K562 (cell line): ENCODE results near the gene APOA1. TPM values are rescaled to one million over a fixed set of nuclear protein-coding genes. Genes with fewer than 3 reads are reported as not detected.
A peak's percentile ranks its signal among the peaks of the same experiment; 100 is the strongest.

Source experiments
- ATAC-seq: fragments of 200-7000 bp; cut with Tn5 transposase; 3 replicates; pipeline ENCODE4 v1.9.1; 2020; ENCODE audit warnings: moderate library complexity
- BruUV-seq: library from RNA; stranded (reverse); fragments of 400-500 nt; replicated peaks from 2 replicates; lab custom pipeline; 2021; lab: Mats Ljungman, UMichigan
- CTCF ChIA-PET: fragments of 300-600 bp; formaldehyde crosslinking; extraction: SDS; loops from one replicate; lab custom pipeline; 2021; ENCODE audit warnings: low intra/inter-chr PET ratio; lab: Yijun Ruan, JAX
- POLR2A ChIA-PET: fragments of 300-600, 350-650 bp; sonication (Branson Sonifier 250); formaldehyde crosslinking; extraction: SDS; loops from one replicate; lab custom pipeline; 2021; ENCODE audit warnings: antibody characterized with exemption, inconsistent platforms; lab: Yijun Ruan, JAX
- DNase-seq, 4 experiments: peaks; one replicate each; pipeline versions ENCODE4 v3.0.0 to v3.0.0-alpha.2; 2011 to 2018; ENCODE audit warnings: low spot score in 3 of 4, mixed read lengths in 3 of 4; ENCODE audit errors: extremely low read depth in 1 of 4
- FAIRE-seq: peaks from 2 replicates; lab custom pipeline; 2011; peaks lifted over from hg19 to GRCh38; lab: Jason Lieb, UNC
- H2AFZ ChIP-seq: 2 replicates; pipeline ENCODE4 v1.6.0; 2011; ENCODE audit warnings: low read depth, low read length, control low read depth, inconsistent platforms
- H3K27ac ChIP-seq: fragments of 200-600 bp; 3 replicates; pipeline ENCODE4 v1.8.0; 2011; ENCODE audit warnings: low read depth, mild to moderate bottlenecking, control low read depth, inconsistent platforms, low read length, moderate library complexity, mixed read lengths; ENCODE audit errors: extremely low read depth
- H3K27me3 ChIP-seq, 2 experiments: fragments of 300-600 bp in 1 of 2; 2 replicates in 1 of 2; 3 replicates in 1 of 2; pipeline versions ENCODE4 v1.6.0 to v1.8.0; 2011; ENCODE audit warnings: inconsistent platforms in 2 of 2, low read length in 2 of 2, mild to moderate bottlenecking in 1 of 2, mixed read lengths in 1 of 2, moderate library complexity in 1 of 2; ENCODE audit not compliant: control insufficient read depth in 2 of 2, insufficient read depth in 2 of 2
- H3K36me3 ChIP-seq: fragments of 300-600 bp; 3 replicates; pipeline ENCODE4 v1.8.0; 2011; ENCODE audit warnings: mild to moderate bottlenecking, low read length, inconsistent platforms; ENCODE audit not compliant: control insufficient read depth, insufficient read depth
- H3K4me1 ChIP-seq, 2 experiments: fragments of 200-600 bp in 1 of 2; replicated peaks in 1 of 2; 2 replicates in 1 of 2; 3 replicates in 1 of 2; pipeline versions ENCODE4 v1.5.1 to v1.8.0; 2011; ENCODE audit warnings: inconsistent platforms in 2 of 2, low read length in 2 of 2, mild to moderate bottlenecking in 1 of 2, mixed read lengths in 1 of 2, moderate library complexity in 1 of 2; ENCODE audit not compliant: control insufficient read depth in 2 of 2, insufficient read depth in 2 of 2
- H3K4me2 ChIP-seq: 2 replicates; pipeline ENCODE4 v1.6.1; 2011; ENCODE audit warnings: low read length, control low read depth, inconsistent platforms, mixed read lengths; ENCODE audit not compliant: insufficient read depth
- H3K4me3 ChIP-seq: fragments of 200-600 bp; sonication (generic), shearing (Covaris generic); 2 replicates; pipeline ENCODE4 v1.5.1; 2016; ENCODE audit warnings: control low read depth, inconsistent platforms
- H3K79me2 ChIP-seq: fragments of 200-600 bp; 3 replicates; pipeline ENCODE4 v1.8.0; 2011; ENCODE audit warnings: low read length, inconsistent platforms; ENCODE audit not compliant: control insufficient read depth, insufficient read depth
- H3K9ac ChIP-seq, 2 experiments: 2 replicates each; pipeline versions ENCODE4 v1.6.0 to v1.6.1; 2011; ENCODE audit warnings: low read depth in 2 of 2, low read length in 2 of 2, control low read depth in 1 of 2, inconsistent platforms in 1 of 2, mild to moderate bottlenecking in 1 of 2, mixed read lengths in 1 of 2; ENCODE audit not compliant: insufficient read depth in 1 of 2
- H3K9me1 ChIP-seq: one replicate; pipeline ENCODE4 v1.6.0; 2011; ENCODE audit warnings: inconsistent platforms, mild to moderate bottlenecking, low read length, moderate library complexity; ENCODE audit not compliant: control insufficient read depth, insufficient read depth
- H3K9me3 ChIP-seq: replicated peaks from 2 replicates; pipeline ENCODE4 v1.5.1; 2011; ENCODE audit warnings: low read depth, low read length, inconsistent platforms; ENCODE audit not compliant: control insufficient read depth, insufficient read depth
- H4K20me1 ChIP-seq: replicated peaks from 2 replicates; pipeline ENCODE4 v1.6.1; 2011; ENCODE audit warnings: low read length, inconsistent platforms, mixed read lengths; ENCODE audit not compliant: control insufficient read depth, insufficient read depth
- ATF2 ChIP-seq: sonication (generic); formaldehyde crosslinking; IDR thresholded peaks from 2 replicates; pipeline ENCODE4 v1.8.1; 2022; ENCODE audit warnings: missing genetic modification reagents
- CEBPB ChIP-seq: fragments of 450-650 bp; IDR thresholded peaks from 2 replicates; pipeline ENCODE4 v1.6.1; 2016; ENCODE audit warnings: missing genetic modification characterization, missing compliant biosample characterization
- CREM ChIP-seq: IDR thresholded peaks from 2 replicates; pipeline ENCODE4 v1.6.1; 2014; ENCODE audit warnings: antibody characterized with exemption, low read depth
- NR2C1 ChIP-seq, 2 experiments: fragments of 450-650 bp; IDR thresholded peaks; 2 replicates each; pipeline ENCODE4 v1.6.1; 2017; ENCODE audit warnings: mild to moderate bottlenecking in 2 of 2, antibody characterized with exemption in 1 of 2, inconsistent platforms in 1 of 2, missing compliant biosample characterization in 1 of 2, missing genetic modification characterization in 1 of 2
- SIN3A ChIP-seq, 2 experiments: fragments of 150-350 bp in 1 of 2; IDR thresholded peaks; 2 replicates each; pipeline ENCODE4 v1.6.1; 2011 to 2016; ENCODE audit warnings: borderline replicate concordance in 2 of 2, low read depth in 2 of 2, low read length in 2 of 2, mild to moderate bottlenecking in 2 of 2, moderate library complexity in 2 of 2; ENCODE audit not compliant: control insufficient read depth in 1 of 2
- TRIM24 ChIP-seq, 2 experiments: fragments of 450-650 bp; IDR thresholded peaks; 2 replicates each; pipeline ENCODE4 v1.6.1; 2016
- XRCC5 ChIP-seq: fragments of 200-400 bp; formaldehyde crosslinking; IDR thresholded peaks from 2 replicates; pipeline ENCODE4 v1.6.1; 2017; ENCODE audit warnings: low read depth, mild to moderate bottlenecking, low read length
- ZNF75A ChIP-seq: fragments of 450-650 bp; formaldehyde crosslinking; IDR thresholded peaks from 2 replicates; pipeline ENCODE4 v1.4.0; 2020; ENCODE audit warnings: mild to moderate bottlenecking
- WGBS: fragments of 100-300 bp; shearing (Covaris generic); methylation state at CpG from one replicate; pipeline ENCODE4 v1.1.6; 2016; ENCODE audit warnings: low coverage, mixed read lengths; ENCODE audit not compliant: insufficient coverage; ENCODE audit errors: missing lambda C conversion rate; 5-methylcytosine and 5-hydroxymethylcytosine counted together
- in situ Hi-C: fragments of 300-500 bp; cut with MboI; formaldehyde crosslinking; loops from 4 replicates; pipeline ENCODE4 v1.15.0; 2018; ENCODE audit warnings: inconsistent platforms, mixed read lengths
- intact Hi-C: fragments of 100-400 bp; cut with micrococcal nuclease; formaldehyde crosslinking; loops from 2 replicates; pipeline ENCODE4 v1.14.2; 2022
- polyA plus RNA-seq, 8 experiments: library from polyadenylated mRNA; depleted of rRNA in 4 of 8; stranded (reverse) in 5 of 8; unstranded in 3 of 8; fragments of >200 nt; fragmentation: Nextera tagmentation in 2 of 8; fragmentation: Illumina TruSeq in 1 of 8; extraction: Ambion mirVana in 2 of 8; extraction: Trizol in 1 of 8; gene quantifications; 2 replicates each; pipeline versions ENCODE4 v1.2.1 to v1.2.3, GENCODE V29; 2011 to 2014; ENCODE audit warnings: inconsistent platforms in 1 of 8, missing spikeins in 1 of 8
- total RNA-seq, 7 experiments: library from RNA; depleted of rRNA in 6 of 7; stranded (reverse); fragments of >200 nt in 6 of 7; fragmentation: Illumina TruSeq in 2 of 7; extraction: Trizol in 2 of 7; gene quantifications; 2 replicates each; pipeline versions ENCODE4 v1.2.1 to v1.2.3, GENCODE V29; 2011 to 2021; ENCODE audit warnings: low replicate concordance in 1 of 7

The APOA1 gene
- total and polyA plus RNA-seq, 9 of the 15 experiments (the other 6 are each of a cell fraction or from before 2014, with no cell fraction given): 1.8 TPM; not detected in 8

GRCh38 chr11:116832350-116833290 is 4.8 kb downstream of the APOA1 start:
- in situ Hi-C loops (no loop called here), intact Hi-C loops (loop anchor here (10.0 kb wide), 1 partner anchor 98 kb away; no protein-coding TSS in a partner anchor)
- H3K4me1 ChIP-seq: peaks cover 6 to 36% of the 10 kb centered on the region in 2 experiments; a peak in 3 of 5 replicates
- WGBS: 13% methylated on average over 12 of the region's 13 CpGs
- no peak for FAIRE-seq
- DNase-seq: no peak
- TF ChIP-seq CREM: peak; percentile 16; the same call in 1 of the 2 replicates
- TF ChIP-seq SIN3A (IDR thresholded peaks at IDR 0.05; ENCODE audit: borderline replicate concordance in 2 of 2, control insufficient read depth in 1 of 2, low read depth in 2 of 2, low read length in 2 of 2): no peak
- TF ChIP-seq ATF2 (CRISPR knock-in tag): no peak
- TF ChIP-seq XRCC5: no peak
- no peak for TF ChIP-seq ZNF75A (CRISPR knock-in tag)
- no peak for TF ChIP-seq NR2C1 (IDR thresholded peaks at IDR 0.05)
- TF ChIP-seq NR2C1 (tag; IDR thresholded peaks at IDR 0.05): peak; percentile 42; the same call in 1 of the 2 replicates
- no peak for TF ChIP-seq TRIM24 (IDR thresholded peaks at IDR 0.05)
- TF ChIP-seq CEBPB (tag): peak; percentile 41; the same call in 1 of the 2 replicates
- H4K20me1 ChIP-seq: no peaks in the 10 kb centered on the region
- no peak overlapping the region for H3K9ac ChIP-seq
- H3K4me2 ChIP-seq: no peak overlapping the region
- H3K27me3 ChIP-seq: peaks cover 0 to 7% of the 10 kb centered on the region in 2 experiments; a peak in 2 of 5 replicates
- POLR2A ChIA-PET: no interaction called here
- no peak for ATAC-seq
- H3K79me2 ChIP-seq: no peaks in the 10 kb centered on the region
- H3K9me1 ChIP-seq: no peaks in the 10 kb centered on the region
- BruUV-seq: no TSS peak
- H3K4me3 ChIP-seq: no peak overlapping the region
- no peaks in the 10 kb centered on the region for H3K9me3 ChIP-seq
- no peaks in the 10 kb centered on the region for H3K36me3 ChIP-seq
- CTCF ChIA-PET: no interaction called here
- no peak overlapping the region for H2AFZ ChIP-seq
- no peak overlapping the region for H3K27ac ChIP-seq
